Measurements from ENCODE around the gene FARP2. TPM values are rescaled to one million over a fixed set of nuclear protein-coding genes. Genes with fewer than 3 reads are reported as not detected.

The FARP2 gene
- total RNA-seq, 1 donor from 2014 or later, result 65.0 TPM

DNA sequence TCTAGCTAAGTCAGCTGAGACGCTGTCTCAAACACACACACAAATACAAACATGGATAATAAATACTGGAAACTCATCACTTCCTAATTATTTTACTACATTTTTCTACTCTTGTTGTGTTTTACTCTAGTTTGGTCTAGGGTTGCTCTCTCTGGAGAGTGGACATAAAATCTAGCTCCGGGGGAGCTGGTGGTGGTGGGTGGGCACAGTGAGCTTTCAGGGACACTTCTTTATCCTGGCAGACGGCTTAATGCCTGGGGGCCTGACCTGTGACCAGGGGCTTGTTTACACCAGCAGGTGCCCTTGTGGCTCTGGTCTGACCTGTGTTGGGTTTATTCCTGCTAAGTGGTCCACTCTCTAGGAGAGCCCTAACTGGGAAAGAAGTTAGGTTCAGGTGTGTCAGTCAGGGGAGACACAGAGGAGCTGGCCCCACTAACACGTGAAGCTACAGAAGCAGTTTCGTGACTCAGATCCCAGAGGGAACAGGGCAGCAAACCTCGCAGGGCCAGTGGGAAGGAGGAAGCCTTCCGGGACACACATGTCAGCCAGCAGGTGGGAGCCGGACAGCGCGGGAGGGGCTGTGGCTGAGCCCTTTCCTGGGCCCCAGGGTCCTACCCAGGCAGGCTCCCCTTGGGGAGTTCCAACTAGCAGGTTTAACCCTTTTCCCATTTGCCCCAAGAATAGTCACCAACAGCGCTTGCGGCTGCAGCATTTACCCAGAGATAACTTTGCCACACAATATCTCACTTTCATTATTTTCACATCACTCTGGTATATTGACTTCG, 180.0 kb downstream of the FARP2 start:
- H3K4me3 Mint-ChIP-seq (ENCODE audit: unreplicated experiment), result no peak overlapping the region
- no peak overlapping the region for H3K27ac ChIP-seq (ENCODE audit: low read depth, low read length)
- peaks cover 3% of the 10 kb centered on the region for H3K4me1 Mint-ChIP-seq (ENCODE audit: low read depth, unreplicated experiment)
- H3K9ac ChIP-seq (ENCODE audit: low read length), result no peak overlapping the region
- FAIRE-seq, result no peak
- H3K4me2 ChIP-seq (ENCODE audit: low read length), result no peak overlapping the region
- H3K27me3 ChIP-seq (ENCODE audit: insufficient read depth, low read length), result peaks cover 3% of the 10 kb centered on the region
- peaks cover 1% of the 10 kb centered on the region for H3K36me3 Mint-ChIP-seq (ENCODE audit: low read depth, unreplicated experiment)
- peaks cover 39% of the 10 kb centered on the region for H3K27me3 Mint-ChIP-seq (ENCODE audit: low read depth, unreplicated experiment)
- H3K27ac Mint-ChIP-seq (ENCODE audit: unreplicated experiment), result no peak overlapping the region
- H3K9me3 ChIP-seq (ENCODE audit: insufficient read depth, low read depth, low read length), result no peaks in the 10 kb centered on the region
- H3K9me3 Mint-ChIP-seq (ENCODE audit: unreplicated experiment), result no peaks in the 10 kb centered on the region
- DNase-seq (ENCODE audit: low read depth), result no peak
- no peaks in the 10 kb centered on the region for H4K20me1 ChIP-seq (ENCODE audit: insufficient read depth, low read length)
- no peak overlapping the region for H3K4me3 ChIP-seq (ENCODE audit: insufficient read depth, low read depth, low read length)
- H3K36me3 ChIP-seq (ENCODE audit: insufficient read depth, low read length), result no peaks in the 10 kb centered on the region
- H3K79me2 ChIP-seq (ENCODE audit: insufficient read depth, low read length), result no peaks in the 10 kb centered on the region
- H2AFZ ChIP-seq (ENCODE audit: low read depth, low read length), result no peak overlapping the region
- H3K4me1 ChIP-seq (ENCODE audit: insufficient read depth, low read length), result peaks cover 7% of the 10 kb centered on the region
- TF ChIP-seq EZH2 (IDR thresholded peaks at IDR 0.05; ENCODE audit: insufficient read depth, low read length), result no peak
- TF ChIP-seq, protein P1, sequence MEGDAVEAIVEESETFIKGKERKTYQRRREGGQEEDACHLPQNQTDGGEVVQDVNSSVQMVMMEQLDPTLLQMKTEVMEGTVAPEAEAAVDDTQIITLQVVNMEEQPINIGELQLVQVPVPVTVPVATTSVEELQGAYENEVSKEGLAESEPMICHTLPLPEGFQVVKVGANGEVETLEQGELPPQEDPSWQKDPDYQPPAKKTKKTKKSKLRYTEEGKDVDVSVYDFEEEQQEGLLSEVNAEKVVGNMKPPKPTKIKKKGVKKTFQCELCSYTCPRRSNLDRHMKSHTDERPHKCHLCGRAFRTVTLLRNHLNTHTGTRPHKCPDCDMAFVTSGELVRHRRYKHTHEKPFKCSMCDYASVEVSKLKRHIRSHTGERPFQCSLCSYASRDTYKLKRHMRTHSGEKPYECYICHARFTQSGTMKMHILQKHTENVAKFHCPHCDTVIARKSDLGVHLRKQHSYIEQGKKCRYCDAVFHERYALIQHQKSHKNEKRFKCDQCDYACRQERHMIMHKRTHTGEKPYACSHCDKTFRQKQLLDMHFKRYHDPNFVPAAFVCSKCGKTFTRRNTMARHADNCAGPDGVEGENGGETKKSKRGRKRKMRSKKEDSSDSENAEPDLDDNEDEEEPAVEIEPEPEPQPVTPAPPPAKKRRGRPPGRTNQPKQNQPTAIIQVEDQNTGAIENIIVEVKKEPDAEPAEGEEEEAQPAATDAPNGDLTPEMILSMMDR (IDR thresholded peaks at IDR 0.05; ENCODE audit: insufficient read depth, low read depth, low read length), result no peak

DNA sequence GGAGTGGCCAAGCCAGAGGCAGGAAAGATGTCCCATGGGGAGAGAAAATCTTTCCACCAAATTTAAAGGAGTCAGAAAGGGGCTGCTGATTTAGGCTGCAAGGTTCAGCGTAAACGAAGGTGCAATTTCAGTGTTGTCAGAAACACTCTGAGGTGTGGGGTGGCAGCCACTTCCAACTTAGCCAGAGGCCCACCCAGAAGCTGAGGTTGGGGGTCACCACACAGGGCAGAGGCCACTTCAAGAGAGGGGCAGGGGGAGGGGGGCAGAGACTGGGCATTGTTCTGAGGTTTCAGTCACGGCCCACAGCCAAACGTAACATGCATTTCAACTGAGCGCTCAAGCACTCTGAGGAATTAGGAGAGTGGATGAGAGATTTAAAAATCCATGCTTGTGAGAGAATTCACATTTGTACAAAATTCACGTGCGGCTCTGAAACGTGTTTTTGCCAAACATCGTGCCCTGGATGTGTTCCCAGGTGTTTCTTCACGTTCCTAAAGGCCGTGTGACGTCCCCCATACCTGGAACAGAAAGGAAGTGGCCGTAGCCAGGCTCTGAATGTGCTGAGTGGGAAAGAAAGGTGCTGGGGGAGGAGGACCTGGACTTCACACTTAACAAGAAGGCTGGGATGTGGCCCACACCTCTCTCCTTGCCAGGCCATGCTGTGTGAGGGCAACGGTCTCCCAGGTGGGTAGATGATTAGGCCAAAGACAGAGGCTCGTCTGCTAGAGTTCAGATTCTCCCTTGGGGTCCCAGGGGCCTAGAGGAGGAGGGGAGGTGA, 182.9 kb downstream of the FARP2 start:
- Histone ChIP-seq H3K79me2 (ENCODE audit: insufficient read depth, low read length) (no peaks in the 10 kb centered on the region), H3K9ac (ENCODE audit: low read length) (no peak overlapping the region), H3K4me3 (ENCODE audit: insufficient read depth, low read depth, low read length) (no peak overlapping the region), H3K4me1 (ENCODE audit: insufficient read depth, low read length) (peaks cover 12% of the 10 kb centered on the region), H3K36me3 (ENCODE audit: insufficient read depth, low read length) (no peaks in the 10 kb centered on the region), H3K27ac (ENCODE audit: low read depth, low read length) (no peak overlapping the region), H3K27me3 (ENCODE audit: insufficient read depth, low read length) (peaks cover 4% of the 10 kb centered on the region), H4K20me1 (ENCODE audit: insufficient read depth, low read length) (no peaks in the 10 kb centered on the region), H2AFZ (ENCODE audit: low read depth, low read length) (no peak overlapping the region), H3K4me2 (ENCODE audit: low read length) (no peak overlapping the region), H3K9me3 (ENCODE audit: insufficient read depth, low read depth, low read length) (no peaks in the 10 kb centered on the region)
- Mint-ChIP-seq H3K4me1 (ENCODE audit: low read depth, unreplicated experiment) (peaks cover 4% of the 10 kb centered on the region), H3K27me3 (ENCODE audit: low read depth, unreplicated experiment) (peaks cover 24% of the 10 kb centered on the region), H3K27ac (ENCODE audit: unreplicated experiment) (no peak overlapping the region), H3K36me3 (ENCODE audit: low read depth, unreplicated experiment) (no peaks in the 10 kb centered on the region), H3K9me3 (ENCODE audit: unreplicated experiment) (no peaks in the 10 kb centered on the region), H3K4me3 (ENCODE audit: unreplicated experiment) (no peak overlapping the region)
- FAIRE-seq, result no peak
- no peak for DNase-seq (ENCODE audit: low read depth)
- TF ChIP-seq, protein P1 (IDR thresholded peaks at IDR 0.05; ENCODE audit: insufficient read depth, low read depth, low read length), result no peak
- TF ChIP-seq EZH2 (IDR thresholded peaks at IDR 0.05; ENCODE audit: insufficient read depth, low read length), result no peak

All from astrocyte (in vitro differentiated cells and primary cell).